Loucy (cell line): ENCODE results near the gene COL1A1.
A peak's percentile ranks its signal among the peaks of the same experiment; 100 is the strongest.

Experiments
- H2AFZ ChIP-seq: fragments of 200-600 bp; sonication (generic); 2 replicates; pipeline ENCODE4 v1.6.0; 2016; ENCODE audit warnings: antibody characterized with exemption, mild to moderate bottlenecking, low read length, moderate library complexity
- H3F3A ChIP-seq: fragments of 200-600 bp; 2 replicates; pipeline ENCODE4 v1.6.0; 2016; ENCODE audit warnings: antibody characterized with exemption, low read depth, mild to moderate bottlenecking
- H3K27me3 ChIP-seq: fragments of 200-600 bp; sonication (generic); 2 replicates; pipeline ENCODE4 v1.6.1; 2014; ENCODE audit warnings: low read length, mild to moderate bottlenecking; ENCODE audit not compliant: insufficient read depth, poor library complexity, severe bottlenecking
- H3K36me3 ChIP-seq: fragments of 200-600 bp; sonication (generic); 2 replicates; pipeline ENCODE4 v1.6.1; 2016; ENCODE audit warnings: low read length; ENCODE audit not compliant: insufficient read depth
- H3K4me1 ChIP-seq: fragments of 200-600 bp; sonication (generic); 2 replicates; pipeline ENCODE4 v1.5.1; 2014; ENCODE audit warnings: low read length, mild to moderate bottlenecking; ENCODE audit not compliant: insufficient read depth, poor library complexity, severe bottlenecking
- H3K4me2 ChIP-seq: fragments of 200-600 bp; sonication (generic); 2 replicates; pipeline ENCODE4 v1.6.0; 2014; ENCODE audit warnings: antibody characterized with exemption, low read length, low read depth, mild to moderate bottlenecking; ENCODE audit not compliant: poor library complexity, severe bottlenecking
- H3K4me3 ChIP-seq: fragments of 200-600 bp; sonication (generic); 2 replicates; pipeline ENCODE4 v1.5.1; 2014; ENCODE audit warnings: low read length, mild to moderate bottlenecking, mixed read lengths; ENCODE audit not compliant: poor library complexity, severe bottlenecking
- H3K79me2 ChIP-seq: fragments of 200-600 bp; sonication (generic); 2 replicates; pipeline ENCODE4 v1.6.1; 2014; ENCODE audit warnings: low read length; ENCODE audit not compliant: insufficient read depth
- H3K9ac ChIP-seq: fragments of 200-600 bp; sonication (generic); 2 replicates; pipeline ENCODE4 v1.6.0; 2014; ENCODE audit warnings: mild to moderate bottlenecking, low read depth, low read length, moderate library complexity; ENCODE audit not compliant: poor library complexity, severe bottlenecking
- H3K9me2 ChIP-seq: fragments of 200-600 bp; sonication (generic); replicated peaks from 2 replicates; pipeline ENCODE4 v1.6.1; 2016; ENCODE audit warnings: low read depth, low read length, mixed read lengths
- H3K9me3 ChIP-seq: fragments of 200-600 bp; sonication (generic); 2 replicates; pipeline ENCODE4 v1.6.1; 2014; ENCODE audit warnings: mild to moderate bottlenecking, antibody characterized with exemption, low read length, low read depth; ENCODE audit not compliant: insufficient read depth
- H4K20me1 ChIP-seq: fragments of 200-600 bp; sonication (generic); 2 replicates; pipeline ENCODE4 v1.6.0; 2014; ENCODE audit warnings: antibody characterized with exemption, low read length, mild to moderate bottlenecking; ENCODE audit not compliant: insufficient read depth, poor library complexity, severe bottlenecking
- CTCF ChIP-seq: fragments of 200-600 bp; sonication (generic); conservative IDR thresholded peaks from 2 replicates; pipeline ENCODE4 v1.5.1; 2014; ENCODE audit warnings: mild to moderate bottlenecking, antibody characterized with exemption, low read length
- EZH2phosphoT487 ChIP-seq: fragments of 200-600 bp; IDR thresholded peaks from 2 replicates; pipeline ENCODE4 v1.6.1; 2018; ENCODE audit warnings: antibody characterized with exemption, mild to moderate bottlenecking, moderate library complexity, borderline replicate concordance

Gene COL1A1

GRCh38 chr17:50150354-50151040 lies 50.9 kb downstream of the COL1A1 start, which contains the start of gene PPP1R9B:
PPP1R9B (minus strand) TSS chr17:50150677; CDS start chr17:50150513, 164 bp downstream.
- H3K79me2 ChIP-seq = peaks cover 53% of the 10 kb centered on the region
- H3K9ac ChIP-seq = peak within 1 kb of the TSS; percentile 99
- no peaks in the 10 kb centered on the region for H3K27me3 ChIP-seq
- H2AFZ ChIP-seq = peak within 1 kb of the TSS; percentile 64; the same call in 1 of the 2 replicates
- no peaks in the 10 kb centered on the region for H3K9me3 ChIP-seq
- TF ChIP-seq CTCF = no peak
- TF ChIP-seq EZH2phosphoT487 = no peak
- peak within 1 kb of the TSS; percentile 82 for H3K4me3 ChIP-seq
- peak within 1 kb of the TSS; percentile 92 for H3K4me2 ChIP-seq
- H4K20me1 ChIP-seq = peaks cover 48% of the 10 kb centered on the region
- no peaks in the 10 kb centered on the region for H3K9me2 ChIP-seq
- H3K4me1 ChIP-seq = peaks cover 51% of the 10 kb centered on the region
- no peaks in the 10 kb centered on the region for H3F3A ChIP-seq
- H3K36me3 ChIP-seq = no peaks in the 10 kb centered on the region

DNA sequence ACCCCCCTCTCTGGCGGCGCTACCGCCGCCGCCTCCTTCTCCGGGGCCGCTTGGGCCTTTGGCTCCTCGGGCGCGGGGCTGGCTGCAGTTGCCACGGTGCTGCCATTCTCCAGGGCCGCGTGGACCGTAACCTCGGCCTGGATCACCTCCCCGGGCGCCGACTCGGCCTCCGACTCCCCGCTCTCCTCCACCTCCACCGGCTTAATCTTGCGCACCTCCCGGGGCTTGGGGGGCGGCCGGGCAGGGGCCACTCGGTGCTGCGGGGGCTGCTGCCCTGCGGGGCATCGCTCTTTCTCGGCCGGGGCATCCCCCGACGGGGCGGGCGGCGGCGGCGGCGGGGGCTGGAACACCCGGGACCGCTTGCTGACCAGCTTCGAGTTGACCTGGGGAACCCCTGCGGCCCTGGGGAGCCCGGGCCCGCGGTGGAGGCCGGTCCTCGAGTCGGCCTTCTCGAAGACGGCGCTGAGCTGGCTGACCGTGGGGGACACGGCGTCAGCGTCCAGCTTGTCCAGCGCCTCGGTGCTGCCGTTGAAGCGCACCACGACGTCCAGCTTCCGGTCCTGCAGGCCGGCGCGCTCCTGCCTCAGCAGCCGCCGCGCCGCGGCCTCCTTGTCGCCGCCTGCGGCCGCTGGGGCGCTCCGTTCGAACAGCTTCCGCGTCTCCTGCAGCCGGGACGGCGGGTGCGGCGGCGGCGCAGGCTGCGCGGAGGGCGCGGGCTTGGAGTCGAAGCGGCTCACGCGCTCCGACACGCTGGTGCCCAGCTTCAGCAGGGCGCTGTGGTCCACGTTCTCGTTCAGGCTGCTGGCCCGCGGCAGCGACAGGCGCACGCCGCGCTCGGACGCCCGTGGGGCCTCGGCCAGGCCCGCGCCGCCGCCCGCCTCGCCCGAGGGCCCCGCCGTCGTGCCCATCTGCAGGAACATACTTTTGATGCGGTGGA lies 51.7 kb downstream of the COL1A1 start:
- H3K4me2 ChIP-seq = peak overlapping the region; percentile 87
- peaks cover 5% of the 10 kb centered on the region; the same call in 1 of the 2 replicates for H3K36me3 ChIP-seq
- H3K79me2 ChIP-seq = peaks cover 61% of the 10 kb centered on the region
- H4K20me1 ChIP-seq = peaks cover 56% of the 10 kb centered on the region
- H3K9me3 ChIP-seq = no peaks in the 10 kb centered on the region
- peak overlapping the region; percentile 99 for H3K9ac ChIP-seq
- TF ChIP-seq EZH2phosphoT487 = no peak
- TF ChIP-seq CTCF = no peak
- H3F3A ChIP-seq = no peaks in the 10 kb centered on the region
- peaks cover 43% of the 10 kb centered on the region for H3K4me1 ChIP-seq
- H3K9me2 ChIP-seq = no peaks in the 10 kb centered on the region
- peak overlapping the region; percentile 82 for H3K4me3 ChIP-seq
- H2AFZ ChIP-seq = no peak overlapping the region
- no peaks in the 10 kb centered on the region for H3K27me3 ChIP-seq

DNA sequence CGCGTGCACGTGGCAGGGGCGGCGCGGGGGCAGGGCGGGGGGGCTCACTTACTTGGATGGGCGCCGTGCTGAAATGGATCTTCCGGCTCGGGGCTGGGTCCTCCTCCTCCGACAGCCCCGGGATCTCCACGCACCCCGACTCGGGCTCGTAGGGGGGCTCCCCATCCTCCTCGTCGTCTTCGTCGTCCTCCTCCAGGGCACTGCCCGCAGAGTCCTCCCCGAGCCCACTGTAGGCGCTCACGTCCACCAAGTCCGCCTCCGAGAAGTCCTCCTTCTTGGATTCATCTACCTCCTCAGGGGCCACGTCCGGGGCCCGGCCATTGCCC lies 52.4 kb downstream of the COL1A1 start:
- H3K79me2 ChIP-seq = peaks cover 68% of the 10 kb centered on the region
- peaks cover 36% of the 10 kb centered on the region for H3K4me1 ChIP-seq
- H3K4me3 ChIP-seq = peak overlapping the region; percentile 82

More for the DNA sequence above, 52.4 kb downstream of the COL1A1 start:
- no peaks in the 10 kb centered on the region for H3F3A ChIP-seq
- peaks cover 60% of the 10 kb centered on the region for H4K20me1 ChIP-seq
- H3K9ac ChIP-seq = peak overlapping the region; percentile 99
- H3K36me3 ChIP-seq = peaks cover 11% of the 10 kb centered on the region; the same call in 1 of the 2 replicates
- H3K4me2 ChIP-seq = peak overlapping the region; percentile 87
- no peaks in the 10 kb centered on the region for H3K9me2 ChIP-seq
- no peaks in the 10 kb centered on the region for H3K9me3 ChIP-seq
- no peaks in the 10 kb centered on the region for H3K27me3 ChIP-seq
- no peak for TF ChIP-seq EZH2phosphoT487
- no peak for TF ChIP-seq CTCF
- H2AFZ ChIP-seq = no peak overlapping the region
